Measurements from ENCODE around the gene EFTUD2. TPM values are rescaled to one million over a fixed set of nuclear protein-coding genes. Genes with fewer than 3 reads are reported as not detected.
"Not testable (repeated sequence)": the region's sequence is repeated elsewhere in the genome, so short reads cannot be mapped to it uniquely, and the experiment has no call there.

Gene EFTUD2
- 72.7 and 81.0 TPM in 2 replicates for total RNA-seq

GRCh38 chr17:44899074-44899782 lies at the start of gene EFTUD2:
Gene EFTUD2, minus strand, starts transcription at chr17:44899445. Its CDS starts 4,924 bp downstream, at chr17:44894521.
- H3K36me3 ChIP-seq (ENCODE audit: insufficient read depth, low read length): peaks cover 7% of the 10 kb centered on the region
- peaks cover 33% of the 10 kb centered on the region for H3K4me1 ChIP-seq (ENCODE audit: insufficient read depth, low read length)
- peak within 1 kb of the TSS; percentile 96 for H3K4me2 ChIP-seq (ENCODE audit: insufficient read depth, low read length)
- H3K4me3 ChIP-seq (ENCODE audit: insufficient read depth, low read length): peak within 1 kb of the TSS; percentile 86
- H3K9me3 ChIP-seq (ENCODE audit: low read depth, low read length): no peaks in the 10 kb centered on the region
- peak within 1 kb of the TSS; percentile 99 for H3K27ac ChIP-seq (ENCODE audit: low read depth, low read length)
- TF ChIP-seq CTCF (IDR thresholded peaks at IDR 0.05; ENCODE audit: extremely low read depth, low read depth, low read length): no peak
- peaks cover 10% of the 10 kb centered on the region for H4K20me1 ChIP-seq (ENCODE audit: insufficient read depth, low read length)
- DNase-seq (ENCODE audit: insufficient read length, low spot score, missing footprints): peak; percentile 96
- no peaks in the 10 kb centered on the region for H3K27me3 ChIP-seq (ENCODE audit: insufficient read depth, low read length)
- H2AFZ ChIP-seq (ENCODE audit: low read length): peak within 1 kb of the TSS; percentile 95
- peaks cover 49% of the 10 kb centered on the region for H3K79me2 ChIP-seq (ENCODE audit: insufficient read depth, low read length)

- no peak for DNase-seq (ENCODE audit: insufficient read length, low spot score, missing footprints)
- H3K4me2 ChIP-seq (ENCODE audit: insufficient read depth, low read length): peak overlapping the region; percentile 88
- H4K20me1 ChIP-seq (ENCODE audit: insufficient read depth, low read length): no peaks in the 10 kb centered on the region
- no peaks in the 10 kb centered on the region for H3K27me3 ChIP-seq (ENCODE audit: insufficient read depth, low read length)
- H3K9me3 ChIP-seq (ENCODE audit: low read depth, low read length): no peaks in the 10 kb centered on the region
- peak overlapping the region; percentile 53 for H3K27ac ChIP-seq (ENCODE audit: low read depth, low read length)
- peaks cover 9% of the 10 kb centered on the region for H3K4me1 ChIP-seq (ENCODE audit: insufficient read depth, low read length)
- H3K36me3 ChIP-seq (ENCODE audit: insufficient read depth, low read length): no peaks in the 10 kb centered on the region
- H3K79me2 ChIP-seq (ENCODE audit: insufficient read depth, low read length): peaks cover 44% of the 10 kb centered on the region
- peak overlapping the region; percentile 98 for H3K4me3 ChIP-seq (ENCODE audit: insufficient read depth, low read length)
- H2AFZ ChIP-seq (ENCODE audit: low read length): peak overlapping the region; percentile 92
- no peak for TF ChIP-seq CTCF (IDR thresholded peaks at IDR 0.05; ENCODE audit: extremely low read depth, low read depth, low read length)
Measured at GRCh38 chr17:44948315-44948795, 49.1 kb upstream of the EFTUD2 start.

DNA sequence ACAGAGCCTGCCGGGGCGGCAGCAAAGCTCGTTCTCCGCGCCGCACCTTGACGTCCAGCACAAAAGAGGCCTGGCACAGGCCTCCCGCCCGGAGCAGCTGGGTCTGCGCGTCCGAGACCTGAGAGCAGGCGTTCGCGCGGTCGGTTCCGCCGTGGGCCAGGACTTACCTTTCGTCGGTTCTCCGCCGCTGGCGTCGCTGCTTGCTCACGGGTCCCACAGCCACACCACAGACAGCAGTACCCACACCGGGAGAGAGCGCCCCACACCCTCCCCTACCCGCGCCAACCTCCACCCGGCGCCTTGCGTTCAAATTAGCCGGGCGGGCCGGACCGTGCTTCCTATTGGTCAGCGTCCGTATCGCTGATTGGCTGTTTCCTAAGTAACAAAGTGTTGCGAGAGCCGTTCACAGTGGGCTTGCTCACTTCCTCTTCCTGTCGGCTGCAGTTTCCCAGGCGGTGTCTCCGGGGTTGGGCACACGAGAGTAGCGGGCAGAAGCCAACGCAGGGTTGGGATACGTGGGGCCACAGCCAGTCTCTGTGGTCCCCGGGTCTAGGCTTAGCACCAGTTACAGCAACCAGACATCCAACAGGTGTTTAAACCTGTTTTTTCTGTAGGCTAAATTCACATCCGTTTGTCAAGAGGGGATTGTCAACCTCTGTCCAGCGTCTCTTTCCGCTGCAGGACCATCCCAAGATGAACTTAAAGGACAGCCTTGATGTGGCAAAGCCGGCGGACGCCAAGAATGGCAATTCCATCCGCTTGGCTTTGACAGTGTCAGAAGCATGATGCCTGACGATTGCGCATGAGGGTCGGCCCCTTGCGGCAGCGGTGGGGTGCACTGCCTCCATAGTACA lies 48.4 kb upstream of the EFTUD2 start, which contains the start of gene KIF18B:
Gene KIF18B (minus strand): TSS at position 313 of the 854 bp plus-strand sequence. CDS start 11,429 bp downstream, outside the sequence.
- TF ChIP-seq CTCF (IDR thresholded peaks at IDR 0.05; ENCODE audit: extremely low read depth, low read depth, low read length): no peak
- no peaks in the 10 kb centered on the region for H4K20me1 ChIP-seq (ENCODE audit: insufficient read depth, low read length)
- peak; percentile 98 for DNase-seq (ENCODE audit: insufficient read length, low spot score, missing footprints)
- no peaks in the 10 kb centered on the region for H3K36me3 ChIP-seq (ENCODE audit: insufficient read depth, low read length)
- H3K4me3 ChIP-seq (ENCODE audit: insufficient read depth, low read length): peak within 1 kb of the TSS; percentile 98
- peaks cover 49% of the 10 kb centered on the region for H3K79me2 ChIP-seq (ENCODE audit: insufficient read depth, low read length)
- H2AFZ ChIP-seq (ENCODE audit: low read length): peak within 1 kb of the TSS; percentile 98
- H3K4me1 ChIP-seq (ENCODE audit: insufficient read depth, low read length): peaks cover 9% of the 10 kb centered on the region
- no peaks in the 10 kb centered on the region for H3K27me3 ChIP-seq (ENCODE audit: insufficient read depth, low read length)
- H3K27ac ChIP-seq (ENCODE audit: low read depth, low read length): peak within 1 kb of the TSS; percentile 66
- peak within 1 kb of the TSS; percentile 88 for H3K4me2 ChIP-seq (ENCODE audit: insufficient read depth, low read length)
- no peaks in the 10 kb centered on the region for H3K9me3 ChIP-seq (ENCODE audit: low read depth, low read length)

GRCh38 chr17:44945652-44946051 lies 46.4 kb upstream of the EFTUD2 start:
- H3K9me3 ChIP-seq (ENCODE audit: low read depth, low read length); H3K36me3 ChIP-seq (ENCODE audit: insufficient read depth, low read length); H3K27me3 ChIP-seq (ENCODE audit: insufficient read depth, low read length); H3K27ac ChIP-seq (ENCODE audit: low read depth, low read length); H3K4me3 ChIP-seq (ENCODE audit: insufficient read depth, low read length); H2AFZ ChIP-seq (ENCODE audit: low read length); DNase-seq (ENCODE audit: insufficient read length, low spot score, missing footprints); H4K20me1 ChIP-seq (ENCODE audit: insufficient read depth, low read length): not testable (repeated sequence)
- Histone ChIP-seq H3K4me1 (ENCODE audit: insufficient read depth, low read length) (peaks cover 20% of the 10 kb centered on the region), H3K4me2 (ENCODE audit: insufficient read depth, low read length) (peak overlapping the region; percentile 88), H3K79me2 (ENCODE audit: insufficient read depth, low read length) (peaks cover 70% of the 10 kb centered on the region)
